Endothelial cell of umbilical vein (primary cell): Measurements from ENCODE around the gene TULP4. TPM values are rescaled to one million over a fixed set of nuclear protein-coding genes. Genes with fewer than 3 reads are reported as not detected.

ENCODE experiments used
- BruUV-seq: library from RNA; stranded (reverse); fragments of 400-500 nt; replicated peaks from 2 replicates; lab custom pipeline; 2021; lab: Mats Ljungman, UMichigan
- CTCF ChIA-PET: fragments of 300-600, 350-600 bp; sonication (Branson Sonifier 250); formaldehyde crosslinking; loops from one replicate; lab custom pipeline; 2021; ENCODE audit warnings: antibody characterized with exemption, inconsistent platforms; lab: Charles Lee
- POLR2A ChIA-PET: fragments of 300-600, 350-600 bp; sonication (Branson Sonifier 250); formaldehyde crosslinking; loops from one replicate; lab custom pipeline; 2021; ENCODE audit warnings: antibody characterized with exemption, inconsistent platforms; lab: Charles Lee
- DNase-seq: peaks from one replicate; pipeline ENCODE4 v3.0.0-alpha.2; 2011; ENCODE audit warnings: low read depth, low spot score
- FAIRE-seq: peaks from 2 replicates; lab custom pipeline; 2011; peaks lifted over from hg19 to GRCh38; lab: Jason Lieb, UNC
- H2AFZ ChIP-seq: 2 replicates; pipeline ENCODE4 v1.6.0; 2012; ENCODE audit warnings: low read depth, low read length, control low read depth, inconsistent platforms
- H3K27ac ChIP-seq: 2 replicates; pipeline ENCODE4 v1.5.1; 2011; ENCODE audit warnings: low read depth, mild to moderate bottlenecking, control low read depth, low read length, moderate library complexity; ENCODE audit not compliant: insufficient read depth
- H3K27me3 ChIP-seq, 2 experiments: 2 replicates each; pipeline versions ENCODE4 v1.6.0 to v1.6.1; 2011; ENCODE audit warnings: low read length in 2 of 2, mixed read lengths in 1 of 2; ENCODE audit not compliant: control insufficient read depth in 2 of 2, insufficient read depth in 2 of 2
- H3K36me3 ChIP-seq, 2 experiments: 2 replicates in 1 of 2; 3 replicates in 1 of 2; pipeline ENCODE4 v1.5.1; 2011; ENCODE audit warnings: low read length in 2 of 2, mild to moderate bottlenecking in 1 of 2, moderate library complexity in 1 of 2; ENCODE audit not compliant: control insufficient read depth in 2 of 2, insufficient read depth in 2 of 2; ENCODE audit errors: extremely low read depth in 1 of 2
- H3K4me1 ChIP-seq: 3 replicates; pipeline ENCODE4 v1.5.1; 2011; ENCODE audit warnings: mild to moderate bottlenecking, low read length; ENCODE audit not compliant: control insufficient read depth, insufficient read depth; ENCODE audit errors: extremely low read depth
- H3K4me2 ChIP-seq: 2 replicates; pipeline ENCODE4 v1.6.1; 2011; ENCODE audit warnings: low read length, control low read depth, mixed read lengths; ENCODE audit not compliant: insufficient read depth
- H3K4me3 ChIP-seq, 3 experiments: fragments of 200-600 bp in 1 of 3; sonication (generic), shearing (Covaris generic) in 1 of 3; replicated peaks in 1 of 3; 2 replicates each; pipeline ENCODE4 v1.5.1; 2011 to 2016; ENCODE audit warnings: control low read depth in 3 of 3, low read length in 3 of 3, mild to moderate bottlenecking in 2 of 3, inconsistent platforms in 1 of 3, low read depth in 1 of 3, moderate library complexity in 1 of 3; ENCODE audit not compliant: insufficient read depth in 1 of 3
- H3K79me2 ChIP-seq: 2 replicates; pipeline ENCODE4 v1.6.0; 2012; ENCODE audit warnings: low read length, inconsistent platforms; ENCODE audit not compliant: control insufficient read depth, insufficient read depth
- H3K9ac ChIP-seq: replicated peaks from 2 replicates; pipeline ENCODE3; 2011; ENCODE audit warnings: low read length, control low read depth; ENCODE audit not compliant: insufficient read depth; ENCODE audit errors: extremely low read depth
- H3K9me1 ChIP-seq: replicated peaks from 3 replicates; pipeline ENCODE4 v1.6.0; 2011; ENCODE audit warnings: mild to moderate bottlenecking, low read length; ENCODE audit not compliant: control insufficient read depth, insufficient read depth; ENCODE audit errors: extremely low read depth
- H3K9me3 ChIP-seq: replicated peaks from 2 replicates; pipeline ENCODE4 v1.5.1; 2012; ENCODE audit warnings: low read length, inconsistent platforms; ENCODE audit not compliant: control insufficient read depth, insufficient read depth
- H4K20me1 ChIP-seq: replicated peaks from 2 replicates; pipeline ENCODE3; 2011; ENCODE audit warnings: mild to moderate bottlenecking, low read length; ENCODE audit not compliant: control insufficient read depth, insufficient read depth; ENCODE audit errors: extremely low read depth
- EZH2 ChIP-seq: IDR thresholded peaks from 2 replicates; pipeline ENCODE4 v1.6.1; 2012; ENCODE audit warnings: borderline replicate concordance, low read depth, mild to moderate bottlenecking, moderate library complexity, low read length, inconsistent platforms; ENCODE audit not compliant: severe bottlenecking
- FOS ChIP-seq: IDR thresholded peaks from 2 replicates; pipeline ENCODE4 v1.6.1; 2011; ENCODE audit warnings: mild to moderate bottlenecking, low read length, moderate library complexity, borderline replicate concordance; ENCODE audit not compliant: insufficient read depth
- GATA2 ChIP-seq: IDR thresholded peaks from 2 replicates; pipeline ENCODE4 v1.7.0; 2011; ENCODE audit warnings: low read depth, mild to moderate bottlenecking, moderate library complexity, mixed read lengths, low read length; ENCODE audit not compliant: insufficient read length, insufficient read depth
- JUN ChIP-seq: IDR thresholded peaks from 2 replicates; pipeline ENCODE4 v1.6.1; 2011; ENCODE audit warnings: borderline replicate concordance, low read depth; ENCODE audit not compliant: insufficient read length, insufficient read depth
- MYC ChIP-seq: IDR thresholded peaks from one replicate; pipeline ENCODE4 v1.6.1; 2011; ENCODE audit warnings: mild to moderate bottlenecking, low read depth, low read length
- POLR2A ChIP-seq: IDR thresholded peaks from 2 replicates; pipeline ENCODE4 v1.6.1; 2012; ENCODE audit warnings: low read depth, mild to moderate bottlenecking, control low read depth, low read length
- POLR2AphosphoS5 ChIP-seq: IDR thresholded peaks from 2 replicates; pipeline ENCODE4 v1.6.1; 2012; ENCODE audit warnings: low read depth, mild to moderate bottlenecking, control low read depth, low read length, moderate library complexity; ENCODE audit not compliant: insufficient read depth
- dilution Hi-C: fragments of 300-500 bp; cut with MboI; formaldehyde crosslinking; loops from one replicate; pipeline ENCODE4 v1.15.0; 2019; ENCODE audit warnings: low sequenced_read_pairs; ENCODE audit not compliant: extremely low pct_ligation_motif_present
- intact Hi-C: fragments of 100-400 bp; cut with micrococcal nuclease; formaldehyde crosslinking; loops from one replicate; pipeline ENCODE4 v1.10.0; 2022
- polyA plus RNA-seq, 4 experiments: library from polyadenylated mRNA; depleted of rRNA in 3 of 4; stranded (reverse) in 3 of 4; unstranded in 1 of 4; fragments of >200 nt; gene quantifications; 2 replicates each; pipeline versions ENCODE4 v1.2.1 to v1.2.3, GENCODE V29; 2011 to 2012; ENCODE audit warnings: missing spikeins in 1 of 4
- total RNA-seq: library from RNA; stranded (reverse); gene quantifications from 2 replicates; pipeline ENCODE4 v1.2.3, GENCODE V29; 2021
- TF ChIP-seq, protein P1 (sequence below), 2 donors: IDR thresholded peaks; 1 replicate in 1 of 2; 2 replicates in 1 of 2; pipeline ENCODE4 v1.5.1; 2011; ENCODE audit warnings: low read length in 2 of 2, mild to moderate bottlenecking in 2 of 2, moderate library complexity in 2 of 2, control low read depth in 1 of 2, inconsistent platforms in 1 of 2, low read depth in 1 of 2; ENCODE audit not compliant: insufficient read depth in 1 of 2; ENCODE audit errors: extremely low read depth in 1 of 2
- TF ChIP-seq, protein P2 (sequence below): IDR thresholded peaks from 2 replicates; pipeline ENCODE4 v1.6.1; 2011; ENCODE audit not compliant: insufficient read depth, insufficient read length

Gene TULP4
- total and polyA plus RNA-seq, 2 donors (not counting 3 experiments of a cell fraction or from before 2014, with no cell fraction given) = 10.8 to 55.1 TPM

DNA sequence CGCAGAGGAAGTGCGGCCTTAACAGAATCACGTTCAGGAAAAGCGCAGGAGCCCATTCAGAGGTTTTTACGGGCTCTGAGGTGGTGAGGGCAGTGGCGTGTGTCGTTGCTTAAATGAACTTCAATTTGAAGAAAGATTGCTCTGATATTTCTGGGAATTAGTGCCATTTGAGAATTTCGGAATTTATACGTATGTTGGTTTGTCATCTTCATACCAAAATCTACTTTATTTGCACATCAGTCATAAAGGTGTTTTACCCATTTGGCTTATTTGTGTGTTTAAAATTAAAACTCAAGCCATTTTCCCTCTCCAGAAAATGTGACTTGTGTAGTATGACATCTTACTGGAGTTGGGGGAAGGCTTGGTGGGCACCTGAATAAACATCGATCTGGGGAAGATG lies 48.1 kb upstream of the TULP4 start:
- intact Hi-C loops (no loop called here), dilution Hi-C loops (no loop called here)
- Histone ChIP-seq H4K20me1 (no peaks in the 10 kb centered on the region), H3K4me2 (no peak overlapping the region), H3K27ac (no peak overlapping the region), H3K4me3 (no peak overlapping the region), H3K9me3 (no peaks in the 10 kb centered on the region), H3K36me3 (peaks cover 0 to 7% of the 10 kb centered on the region in 2 experiments), H3K4me1 (no peaks in the 10 kb centered on the region), H3K27me3 (no peaks in the 10 kb centered on the region), H3K9me1 (no peaks in the 10 kb centered on the region), H3K79me2 (peaks cover 2% of the 10 kb centered on the region), H3K9ac (no peak overlapping the region), H2AFZ (no peak overlapping the region)
- ChIA-PET CTCF (no interaction called here), POLR2A (no interaction called here)
- BruUV-seq = no TSS peak
- no peak for FAIRE-seq
- TF ChIP-seq MYC (no peak), POLR2A (no peak)
- DNase-seq = no peak

DNA sequence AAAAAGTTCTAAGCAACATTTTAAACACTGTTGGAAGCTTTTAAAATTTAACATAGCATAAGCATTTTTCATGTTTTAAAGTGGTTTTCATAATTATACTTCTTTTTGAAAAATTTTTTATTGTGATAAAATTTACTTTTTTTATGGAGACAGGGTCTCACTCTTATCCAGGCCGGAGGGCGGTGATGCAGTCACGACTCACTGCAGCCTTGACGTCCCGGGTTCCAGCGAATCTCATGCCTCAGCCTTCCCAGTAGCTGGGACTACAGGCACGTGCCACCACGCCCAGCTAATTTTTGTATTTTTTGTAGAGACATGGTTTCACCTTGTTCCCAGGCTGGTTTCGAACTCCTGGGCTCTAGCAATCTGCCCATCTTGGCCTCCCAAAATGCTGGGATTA lies 46.1 kb upstream of the TULP4 start:
- no peak overlapping the region for H2AFZ ChIP-seq
- H3K9ac ChIP-seq = no peak overlapping the region
- no peaks in the 10 kb centered on the region for H4K20me1 ChIP-seq
- H3K9me1 ChIP-seq = no peaks in the 10 kb centered on the region
- intact Hi-C loops = no loop called here
- no peaks in the 10 kb centered on the region for H3K9me3 ChIP-seq
- dilution Hi-C loops = no loop called here
- peaks cover 3% of the 10 kb centered on the region for H3K79me2 ChIP-seq
- POLR2A ChIA-PET = no interaction called here
- TF ChIP-seq POLR2A = no peak
- no peak for TF ChIP-seq MYC
- no peak for TF ChIP-seq EZH2
- no peak for TF ChIP-seq FOS
- TF ChIP-seq GATA2 = no peak
- TF ChIP-seq, protein P1, sequence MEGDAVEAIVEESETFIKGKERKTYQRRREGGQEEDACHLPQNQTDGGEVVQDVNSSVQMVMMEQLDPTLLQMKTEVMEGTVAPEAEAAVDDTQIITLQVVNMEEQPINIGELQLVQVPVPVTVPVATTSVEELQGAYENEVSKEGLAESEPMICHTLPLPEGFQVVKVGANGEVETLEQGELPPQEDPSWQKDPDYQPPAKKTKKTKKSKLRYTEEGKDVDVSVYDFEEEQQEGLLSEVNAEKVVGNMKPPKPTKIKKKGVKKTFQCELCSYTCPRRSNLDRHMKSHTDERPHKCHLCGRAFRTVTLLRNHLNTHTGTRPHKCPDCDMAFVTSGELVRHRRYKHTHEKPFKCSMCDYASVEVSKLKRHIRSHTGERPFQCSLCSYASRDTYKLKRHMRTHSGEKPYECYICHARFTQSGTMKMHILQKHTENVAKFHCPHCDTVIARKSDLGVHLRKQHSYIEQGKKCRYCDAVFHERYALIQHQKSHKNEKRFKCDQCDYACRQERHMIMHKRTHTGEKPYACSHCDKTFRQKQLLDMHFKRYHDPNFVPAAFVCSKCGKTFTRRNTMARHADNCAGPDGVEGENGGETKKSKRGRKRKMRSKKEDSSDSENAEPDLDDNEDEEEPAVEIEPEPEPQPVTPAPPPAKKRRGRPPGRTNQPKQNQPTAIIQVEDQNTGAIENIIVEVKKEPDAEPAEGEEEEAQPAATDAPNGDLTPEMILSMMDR (IDR thresholded peaks at IDR 0.05; ENCODE audit: extremely low read depth in 1 of 2, insufficient read depth in 1 of 2, low read depth in 1 of 2, low read length in 2 of 2) = no peak
- TF ChIP-seq JUN = no peak
- TF ChIP-seq, protein P2, sequence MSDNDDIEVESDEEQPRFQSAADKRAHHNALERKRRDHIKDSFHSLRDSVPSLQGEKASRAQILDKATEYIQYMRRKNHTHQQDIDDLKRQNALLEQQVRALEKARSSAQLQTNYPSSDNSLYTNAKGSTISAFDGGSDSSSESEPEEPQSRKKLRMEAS = no peak
- TF ChIP-seq POLR2AphosphoS5 = no peak
- DNase-seq (no peak), FAIRE-seq (peak; percentile 50)
- no peak overlapping the region for H3K4me2 ChIP-seq
- CTCF ChIA-PET = interaction anchor here (1.4 kb wide), 1 partner anchor 425 kb away, joined by 5 read pairs; no protein-coding TSS in a partner anchor
- no peak overlapping the region for H3K27ac ChIP-seq
- H3K27me3 ChIP-seq = no peaks in the 10 kb centered on the region
- H3K36me3 ChIP-seq = peaks cover 0 to 7% of the 10 kb centered on the region in 2 experiments
- no peaks in the 10 kb centered on the region for H3K4me1 ChIP-seq
- no peak overlapping the region for H3K4me3 ChIP-seq
- no TSS peak for BruUV-seq
